HepG2 (cell line): ENCODE measurements around the gene ALS2. TPM values are rescaled to one million over a fixed set of nuclear protein-coding genes. Genes with fewer than 3 reads are reported as not detected.

Experiments
- ATAC-seq: fragments of 200-7000 bp; cut with Tn5 transposase; 3 replicates; pipeline ENCODE4 v1.9.1; 2020; ENCODE audit warnings: mild to moderate bottlenecking, moderate library complexity
- BruUV-seq: library from RNA; stranded (reverse); fragments of 400-500 nt; replicated peaks from 2 replicates; lab custom pipeline; 2021; lab: Mats Ljungman, UMichigan
- CTCF ChIA-PET: fragments of 300-600 bp; formaldehyde crosslinking; extraction: SDS; loops from one replicate; lab custom pipeline; 2021; ENCODE audit warnings: low total read pairs, inconsistent platforms, low intra/inter-chr PET ratio; lab: Yijun Ruan, JAX
- POLR2A ChIA-PET: fragments of 350-600 bp; sonication (Branson Sonifier 250); formaldehyde crosslinking; loops from one replicate; lab custom pipeline; 2020; ENCODE audit warnings: antibody characterized with exemption, inconsistent platforms; lab: Yijun Ruan, JAX
- DNase-seq: peaks from one replicate; pipeline ENCODE4 v3.0.0-alpha.2; 2015; ENCODE audit warnings: low spot score
- FAIRE-seq: peaks from 3 replicates; lab custom pipeline; 2011; peaks lifted over from hg19 to GRCh38; lab: Jason Lieb, UNC
- H2AFZ ChIP-seq: one replicate; pipeline ENCODE4 v1.6.1; 2011; ENCODE audit warnings: low read length, inconsistent platforms
- H3K27ac ChIP-seq: fragments of 300-600 bp; 3 replicates; pipeline ENCODE4 v1.8.0; 2011; ENCODE audit warnings: mixed run types, mild to moderate bottlenecking, mixed read lengths, low read length, inconsistent platforms; ENCODE audit not compliant: insufficient read depth; ENCODE audit errors: extremely low read length
- H3K27me3 ChIP-seq, 2 experiments: fragments of 200-600 bp in 1 of 2; 2 replicates in 1 of 2; 3 replicates in 1 of 2; pipeline versions ENCODE4 v1.6.0 to v1.8.0; 2011; ENCODE audit warnings: low read length in 2 of 2, mild to moderate bottlenecking in 2 of 2, moderate library complexity in 2 of 2, inconsistent platforms in 1 of 2; ENCODE audit not compliant: insufficient read depth in 2 of 2, control insufficient read depth in 1 of 2
- H3K36me3 ChIP-seq, 2 experiments: fragments of 200-600 bp in 1 of 2; replicated peaks in 1 of 2; 2 replicates in 1 of 2; 3 replicates in 1 of 2; pipeline versions ENCODE4 v1.5.1 to v1.8.0; 2011; ENCODE audit warnings: low read length in 2 of 2, inconsistent platforms in 1 of 2; ENCODE audit not compliant: insufficient read depth in 2 of 2, control insufficient read depth in 1 of 2
- H3K4me1 ChIP-seq: 2 replicates; pipeline ENCODE4 v1.5.1; 2012; ENCODE audit warnings: low read length, inconsistent platforms; ENCODE audit not compliant: insufficient read depth
- H3K4me2 ChIP-seq: 2 replicates; pipeline ENCODE4 v1.6.0; 2011; ENCODE audit warnings: low read depth, low read length, inconsistent platforms
- H3K4me3 ChIP-seq, 3 experiments: fragments of 200-600 bp in 1 of 3; sonication (generic), shearing (Covaris generic) in 1 of 3; replicated peaks in 1 of 3; 2 replicates each; pipeline ENCODE4 v1.5.1; 2011 to 2016; ENCODE audit warnings: low read length in 3 of 3, inconsistent platforms in 2 of 3, low read depth in 2 of 3, mild to moderate bottlenecking in 2 of 3, control low read depth in 1 of 3, mixed read lengths in 1 of 3; ENCODE audit not compliant: insufficient read depth in 1 of 3
- H3K79me2 ChIP-seq: one replicate; pipeline ENCODE4 v1.6.1; 2011; ENCODE audit warnings: low read length, inconsistent platforms; ENCODE audit not compliant: insufficient read depth
- H3K9ac ChIP-seq: 2 replicates; pipeline ENCODE4 v1.6.0; 2011; ENCODE audit warnings: mild to moderate bottlenecking, low read depth, low read length, inconsistent platforms; ENCODE audit not compliant: insufficient read depth
- H3K9me3 ChIP-seq: 2 replicates; pipeline ENCODE4 v1.5.1; 2012; ENCODE audit warnings: mild to moderate bottlenecking, low read length
- H4K20me1 ChIP-seq: 2 replicates; pipeline ENCODE4 v1.6.0; 2011; ENCODE audit warnings: inconsistent platforms, mild to moderate bottlenecking, low read length, moderate library complexity; ENCODE audit not compliant: insufficient read depth
- CENPT ChIP-seq: sonication (generic); formaldehyde crosslinking; IDR thresholded peaks from 2 replicates; pipeline ENCODE4 v1.8.0; 2022; ENCODE audit warnings: low read depth, mild to moderate bottlenecking, moderate library complexity, missing genetic modification reagents
- CENPX ChIP-seq: sonication (generic); formaldehyde crosslinking; IDR thresholded peaks from 2 replicates; pipeline ENCODE4 v1.9.0; 2021; ENCODE audit warnings: mild to moderate bottlenecking, missing genetic modification reagents, moderate library complexity
- DMTF1 ChIP-seq: sonication (generic); formaldehyde crosslinking; IDR thresholded peaks from 2 replicates; pipeline ENCODE4 v1.4.0; 2020; ENCODE audit warnings: mild to moderate bottlenecking, missing genetic modification reagents
- FOXP4 ChIP-seq: sonication (generic); formaldehyde crosslinking; IDR thresholded peaks from 2 replicates; pipeline ENCODE4 v1.4.0; 2020; ENCODE audit warnings: missing genetic modification reagents
- KLF15 ChIP-seq: sonication (generic); formaldehyde crosslinking; IDR thresholded peaks from 2 replicates; pipeline ENCODE4 v1.8.1; 2023; ENCODE audit warnings: borderline replicate concordance, mild to moderate bottlenecking, inconsistent platforms, missing genetic modification reagents, mixed read lengths
- NFE2 ChIP-seq: sonication (generic); formaldehyde crosslinking; IDR thresholded peaks from 2 replicates; pipeline ENCODE4 v1.4.0; 2020; ENCODE audit warnings: missing genetic modification reagents
- PAF1 ChIP-seq: IDR thresholded peaks from 2 replicates; pipeline ENCODE4 v1.6.1; 2016; ENCODE audit warnings: missing genetic modification reagents, missing compliant biosample characterization
- PBX3 ChIP-seq: sonication (generic); formaldehyde crosslinking; IDR thresholded peaks from 2 replicates; pipeline ENCODE4 v1.8.1; 2023; ENCODE audit warnings: missing genetic modification reagents, inconsistent platforms, borderline replicate concordance
- PCBP1 ChIP-seq: fragments of 200-400 bp; formaldehyde crosslinking; IDR thresholded peaks from 2 replicates; pipeline ENCODE4 v1.6.1; 2017; ENCODE audit warnings: mild to moderate bottlenecking, low read depth, low read length, borderline replicate concordance
- RNF2 ChIP-seq: fragments of 450-650 bp; conservative IDR thresholded peaks from 2 replicates; pipeline ENCODE4 v1.6.1; 2016; ENCODE audit warnings: low read depth
- SIN3A ChIP-seq: IDR thresholded peaks from 2 replicates; pipeline ENCODE4 v1.6.1; 2011; ENCODE audit warnings: low read depth, mild to moderate bottlenecking, control low read depth, low read length, borderline replicate concordance
- SP1 ChIP-seq, 2 experiments: fragments of 450-650 bp in 1 of 2; sonication (generic) in 1 of 2; formaldehyde crosslinking in 1 of 2; IDR thresholded peaks; 2 replicates each; pipeline versions ENCODE4 v1.4.0 to v1.6.1; 2016 to 2020; ENCODE audit warnings: missing genetic modification reagents in 1 of 2
- ZBED4 ChIP-seq: sonication (generic); formaldehyde crosslinking; IDR thresholded peaks from 2 replicates; pipeline ENCODE4 v1.4.0; 2020; ENCODE audit warnings: missing genetic modification reagents, borderline replicate concordance
- ZNF740 ChIP-seq: sonication (generic); formaldehyde crosslinking; IDR thresholded peaks from 2 replicates; pipeline ENCODE4 v1.4.0; 2020; ENCODE audit warnings: missing genetic modification reagents
- ZNF878 ChIP-seq: sonication (generic); formaldehyde crosslinking; IDR thresholded peaks from 2 replicates; pipeline ENCODE4 v1.8.1; 2023; ENCODE audit warnings: mild to moderate bottlenecking, missing genetic modification reagents, moderate library complexity
- WGBS: methylation state at CpG from one replicate; pipeline ENCODE4 v1.1.6; 2017; ENCODE audit warnings: low lambda C conversion rate; 5-methylcytosine and 5-hydroxymethylcytosine counted together
- in situ Hi-C: cut with HindIII; loops from 2 replicates; pipeline ENCODE4 v1.10.0; 2017; ENCODE audit warnings: low pct_unique_long_range_greater_than_20kb; ENCODE audit not compliant: extremely low pct_ligation_motif_present
- intact Hi-C: fragments of 100-400 bp; cut with micrococcal nuclease; formaldehyde crosslinking; loops from one replicate; pipeline ENCODE4 v1.10.0; 2022; ENCODE audit not compliant: unreplicated experiment
- polyA plus RNA-seq, 8 experiments: library from polyadenylated mRNA; depleted of rRNA in 3 of 8; stranded (reverse) in 7 of 8; unstranded in 1 of 8; fragments of >200 nt; fragmentation: Illumina TruSeq in 4 of 8; extraction: Trizol in 4 of 8; gene quantifications; 2 replicates each; pipeline versions ENCODE4 v1.2.1 to v1.2.3, GENCODE V29; 2011 to 2016; ENCODE audit warnings: low read depth in 4 of 8, missing spikeins in 1 of 8, mixed read lengths in 1 of 8; ENCODE audit not compliant: insufficient read depth in 1 of 8
- total RNA-seq, 5 experiments: library from RNA; depleted of rRNA; stranded (reverse); fragments of >200 nt; fragmentation: Illumina TruSeq; extraction: Trizol; gene quantifications; 2 replicates each; pipeline ENCODE4 v1.2.3, GENCODE V29; 2016; ENCODE audit warnings: low read depth in 1 of 5

The ALS2 gene
- total and polyA plus RNA-seq, 2 of the 13 experiments (the other 11 are each of a cell fraction or from before 2014, with no cell fraction given): 12.7 to 19.3 TPM

- Histone ChIP-seq H3K36me3 (peaks cover 9 to 13% of the 10 kb centered on the region in 2 experiments; a peak in 4 of 5 replicates), H3K4me3 (no peak overlapping the region), H3K4me2 (no peak overlapping the region), H3K4me1 (peaks cover 39% of the 10 kb centered on the region), H3K27ac (no peak overlapping the region), H3K27me3 (no peaks in the 10 kb centered on the region), H2AFZ (no peak overlapping the region), H3K9me3 (no peaks in the 10 kb centered on the region), H3K9ac (no peak overlapping the region), H3K79me2 (no peaks in the 10 kb centered on the region), H4K20me1 (no peaks in the 10 kb centered on the region)
- in situ Hi-C loops: no loop called here
- ChIA-PET CTCF (no interaction called here), POLR2A (interaction anchor here (4.4 kb wide), 1 partner anchor 21 kb away, joined by 33 read pairs; the partner anchor contains the start of gene ALS2)
- DNase-seq: no peak
- intact Hi-C loops: loop anchor here (2.0 kb wide), 1 partner anchor 21 kb away; the partner anchor contains the start of gene ALS2
- no peak for ATAC-seq
- FAIRE-seq: no peak
- 97% methylated on average over 1 of the region's 1 CpG for WGBS
- BruUV-seq: no TSS peak
- TF ChIP-seq ZNF740 (no peak), PBX3 (no peak), ZBED4 (CRISPR knock-in tag) (no peak), DMTF1 (CRISPR knock-in tag) (no peak), KLF15 (CRISPR knock-in tag) (no peak), ZNF878 (CRISPR knock-in tag) (no peak), PAF1 (CRISPR knock-in tag) (no peak), NFE2 (CRISPR knock-in tag) (no peak), RNF2 (no peak), PCBP1 (no peak), SP1 (IDR thresholded peaks at IDR 0.05) (no peak), SP1 (CRISPR knock-in tag; IDR thresholded peaks at IDR 0.05) (no peak), CENPX (CRISPR knock-in tag) (no peak), CENPT (no peak), SIN3A (no peak), FOXP4 (no peak)
Observed at GRCh38 chr2:201759567-201759966, 21.2 kb downstream of the ALS2 start.
